ENCODE measurements around the gene PCK1.

Gene PCK1

DNA sequence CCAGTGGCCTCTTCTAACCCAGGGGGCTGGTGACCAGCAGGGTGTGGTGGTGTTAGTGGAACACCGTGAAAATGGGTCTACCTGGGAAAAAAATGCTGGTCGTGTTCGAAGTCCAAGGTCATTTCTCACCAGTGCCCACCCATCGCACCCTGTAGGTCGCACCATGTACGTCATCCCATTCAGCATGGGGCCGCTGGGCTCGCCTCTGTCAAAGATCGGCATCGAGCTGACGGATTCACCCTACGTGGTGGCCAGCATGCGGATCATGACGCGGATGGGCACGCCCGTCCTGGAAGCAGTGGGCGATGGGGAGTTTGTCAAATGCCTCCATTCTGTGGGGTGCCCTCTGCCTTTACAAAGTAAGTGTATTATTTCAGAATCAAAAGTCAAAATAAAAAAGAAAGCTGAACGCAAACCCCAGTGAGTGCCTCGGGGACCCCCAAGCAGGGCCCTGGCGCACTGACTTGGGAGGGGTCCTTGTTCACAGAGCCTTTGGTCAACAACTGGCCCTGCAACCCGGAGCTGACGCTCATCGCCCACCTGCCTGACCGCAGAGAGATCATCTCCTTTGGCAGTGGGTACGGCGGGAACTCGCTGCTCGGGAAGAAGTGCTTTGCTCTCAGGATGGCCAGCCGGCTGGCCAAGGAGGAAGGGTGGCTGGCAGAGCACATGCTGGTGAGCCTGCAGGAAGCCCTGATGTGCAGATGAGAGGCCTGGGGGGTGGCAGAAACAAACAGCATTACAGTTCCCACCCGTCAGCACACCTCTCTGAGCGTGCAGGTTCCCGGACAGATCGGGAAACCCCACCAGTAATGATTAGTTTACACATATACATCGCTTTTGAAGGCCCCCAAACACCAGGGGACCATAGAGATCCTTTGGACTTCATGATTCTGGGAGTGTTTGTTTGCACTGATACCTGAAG is 1.9 kb downstream of the PCK1 start:
- no peak overlapping the region for H3K4me3 ChIP-seq (ENCODE audit: low read depth, low read length)
- TF ChIP-seq, protein P1, sequence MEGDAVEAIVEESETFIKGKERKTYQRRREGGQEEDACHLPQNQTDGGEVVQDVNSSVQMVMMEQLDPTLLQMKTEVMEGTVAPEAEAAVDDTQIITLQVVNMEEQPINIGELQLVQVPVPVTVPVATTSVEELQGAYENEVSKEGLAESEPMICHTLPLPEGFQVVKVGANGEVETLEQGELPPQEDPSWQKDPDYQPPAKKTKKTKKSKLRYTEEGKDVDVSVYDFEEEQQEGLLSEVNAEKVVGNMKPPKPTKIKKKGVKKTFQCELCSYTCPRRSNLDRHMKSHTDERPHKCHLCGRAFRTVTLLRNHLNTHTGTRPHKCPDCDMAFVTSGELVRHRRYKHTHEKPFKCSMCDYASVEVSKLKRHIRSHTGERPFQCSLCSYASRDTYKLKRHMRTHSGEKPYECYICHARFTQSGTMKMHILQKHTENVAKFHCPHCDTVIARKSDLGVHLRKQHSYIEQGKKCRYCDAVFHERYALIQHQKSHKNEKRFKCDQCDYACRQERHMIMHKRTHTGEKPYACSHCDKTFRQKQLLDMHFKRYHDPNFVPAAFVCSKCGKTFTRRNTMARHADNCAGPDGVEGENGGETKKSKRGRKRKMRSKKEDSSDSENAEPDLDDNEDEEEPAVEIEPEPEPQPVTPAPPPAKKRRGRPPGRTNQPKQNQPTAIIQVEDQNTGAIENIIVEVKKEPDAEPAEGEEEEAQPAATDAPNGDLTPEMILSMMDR (IDR thresholded peaks at IDR 0.05; ENCODE audit: insufficient read depth, low read length, missing control alignments) = no peak
- ChIA-PET CTCF (interaction anchor here (0.7 to 1.0 kb wide), 2 partner anchors 12 to 67 kb away, joined by 3 read pairs; no protein-coding TSS in a partner anchor), POLR2A (no interaction called here)
- DNase-seq (ENCODE audit: low read depth, low spot score) = no peak

DNA sequence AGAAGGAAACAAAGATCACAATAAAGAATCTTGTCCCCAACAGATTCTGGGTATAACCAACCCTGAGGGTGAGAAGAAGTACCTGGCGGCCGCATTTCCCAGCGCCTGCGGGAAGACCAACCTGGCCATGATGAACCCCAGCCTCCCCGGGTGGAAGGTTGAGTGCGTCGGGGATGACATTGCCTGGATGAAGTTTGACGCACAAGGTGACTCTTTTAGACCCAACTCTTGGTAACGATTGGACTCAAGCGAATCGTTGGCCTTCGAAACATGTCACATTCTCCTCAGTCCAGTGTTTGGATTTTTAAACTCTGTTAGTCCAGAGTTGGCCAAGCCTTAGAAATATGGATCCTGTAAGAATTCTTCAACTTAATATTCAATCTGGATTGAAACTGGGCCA is 2.6 kb downstream of the PCK1 start:
- POLR2A ChIA-PET = no interaction called here
- CTCF ChIA-PET = no interaction called here
- TF ChIP-seq, protein P1 (IDR thresholded peaks at IDR 0.05; ENCODE audit: insufficient read depth, low read length, missing control alignments) = no peak
- H3K4me3 ChIP-seq (ENCODE audit: low read depth, low read length) = no peak overlapping the region
- no peak for DNase-seq (ENCODE audit: low read depth, low spot score)

DNA sequence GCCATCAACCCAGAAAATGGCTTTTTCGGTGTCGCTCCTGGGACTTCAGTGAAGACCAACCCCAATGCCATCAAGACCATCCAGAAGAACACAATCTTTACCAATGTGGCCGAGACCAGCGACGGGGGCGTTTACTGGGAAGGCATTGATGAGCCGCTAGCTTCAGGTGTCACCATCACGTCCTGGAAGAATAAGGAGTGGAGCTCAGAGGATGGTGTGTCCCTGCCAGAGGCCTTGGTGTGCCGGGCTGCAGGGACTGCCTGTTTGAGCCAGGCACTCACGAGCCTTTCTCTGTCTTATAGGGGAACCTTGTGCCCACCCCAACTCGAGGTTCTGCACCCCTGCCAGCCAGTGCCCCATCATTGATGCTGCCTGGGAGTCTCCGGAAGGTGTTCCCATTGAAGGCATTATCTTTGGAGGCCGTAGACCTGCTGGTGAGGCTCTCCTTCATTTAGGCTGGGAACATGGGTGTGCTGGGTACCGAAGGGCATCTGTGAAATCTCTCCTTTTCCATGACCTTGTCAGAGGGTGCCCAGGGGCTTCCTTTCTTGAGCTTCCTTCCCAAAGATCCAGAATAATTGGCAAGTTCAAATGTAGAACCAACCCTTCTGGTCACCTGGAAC is 3.4 kb downstream of the PCK1 start:
- ChIA-PET POLR2A (no interaction called here), CTCF (no interaction called here)
- no peak for DNase-seq (ENCODE audit: low read depth, low spot score)
- no peak overlapping the region for H3K4me3 ChIP-seq (ENCODE audit: low read depth, low read length)
- TF ChIP-seq, protein P1 (IDR thresholded peaks at IDR 0.05; ENCODE audit: insufficient read depth, low read length, missing control alignments) = no peak

DNA sequence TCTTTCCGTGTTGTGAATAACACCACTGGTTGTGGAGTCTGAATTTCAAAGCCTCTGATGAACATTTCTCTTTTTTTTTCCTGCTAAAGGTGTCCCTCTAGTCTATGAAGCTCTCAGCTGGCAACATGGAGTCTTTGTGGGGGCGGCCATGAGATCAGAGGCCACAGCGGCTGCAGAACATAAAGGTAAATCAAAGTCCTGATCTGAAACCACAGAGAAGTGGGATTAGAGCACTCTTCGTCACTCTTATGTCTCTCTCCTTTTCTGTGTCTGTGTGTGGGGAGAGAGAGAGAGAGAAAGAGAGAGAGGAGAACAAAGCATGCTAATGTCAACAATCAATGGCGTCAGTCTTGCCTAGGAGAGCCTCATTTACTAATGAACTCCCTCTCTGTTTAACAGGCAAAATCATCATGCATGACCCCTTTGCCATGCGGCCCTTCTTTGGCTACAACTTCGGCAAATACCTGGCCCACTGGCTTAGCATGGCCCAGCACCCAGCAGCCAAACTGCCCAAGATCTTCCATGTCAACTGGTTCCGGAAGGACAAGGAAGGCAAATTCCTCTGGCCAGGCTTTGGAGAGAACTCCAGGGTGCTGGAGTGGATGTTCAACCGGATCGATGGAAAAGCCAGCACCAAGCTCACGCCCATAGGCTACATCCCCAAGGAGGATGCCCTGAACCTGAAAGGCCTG is 4.2 kb downstream of the PCK1 start:
- no peak for DNase-seq (ENCODE audit: low read depth, low spot score)
- TF ChIP-seq, protein P1 (IDR thresholded peaks at IDR 0.05; ENCODE audit: insufficient read depth, low read length, missing control alignments) = no peak
- H3K4me3 ChIP-seq (ENCODE audit: low read depth, low read length) = no peak overlapping the region
- POLR2A ChIA-PET = no interaction called here
- CTCF ChIA-PET = no interaction called here

DNA sequence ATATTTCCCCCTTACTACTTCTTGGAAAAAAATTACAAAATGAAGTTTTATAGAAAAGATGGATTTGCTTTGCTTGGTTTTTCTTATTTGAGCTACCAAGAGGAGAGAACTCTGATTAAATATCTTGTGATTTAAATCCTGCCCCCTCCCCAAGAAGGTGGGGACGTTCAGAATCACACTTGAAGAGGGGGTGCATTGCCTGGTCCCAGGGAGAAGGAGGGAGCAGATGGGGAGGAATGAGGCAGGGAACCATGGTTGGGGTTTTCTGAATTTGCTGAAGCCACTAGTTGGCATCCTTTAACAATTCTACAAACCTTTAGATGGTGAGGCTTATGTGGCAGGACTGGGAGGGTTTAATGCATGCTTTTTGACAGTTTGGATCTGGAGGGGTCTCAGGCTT is 5.5 kb downstream of the PCK1 start:
- CTCF ChIA-PET = no interaction called here

More for the DNA sequence above, 5.5 kb downstream of the PCK1 start:
- POLR2A ChIA-PET = no interaction called here
- no peak overlapping the region for H3K4me3 ChIP-seq (ENCODE audit: low read depth, low read length)
- DNase-seq (ENCODE audit: low read depth, low spot score) = no peak
- TF ChIP-seq, protein P1 (IDR thresholded peaks at IDR 0.05; ENCODE audit: insufficient read depth, low read length, missing control alignments) = no peak

Data from AG04449 (cell line).